Activated CD8-positive, alpha-beta T cell treated with anti-CD3 and anti-CD28 coated beads for 36 hours (primary cell): ENCODE results near the gene ALPK3. TPM values are rescaled to one million over a fixed set of nuclear protein-coding genes. Genes with fewer than 3 reads are reported as not detected.

ENCODE experiments used
- ATAC-seq: fragments of 200-7000 bp; cut with Tn5 transposase; one replicate; pipeline ENCODE4 v1.10.0; 2021; ENCODE audit warnings: mild to moderate bottlenecking, moderate library complexity
- CTCF ChIA-PET: fragments of 350-600 bp; sonication (Branson Sonifier 250); formaldehyde crosslinking; loops from one replicate; lab custom pipeline; 2021; ENCODE audit warnings: antibody characterized with exemption; lab: Charles Lee
- POLR2A ChIA-PET: fragments of 350-600 bp; sonication (Branson Sonifier 250); formaldehyde crosslinking; loops from one replicate; lab custom pipeline; 2021; ENCODE audit warnings: antibody characterized with exemption; lab: Charles Lee
- DNase-seq: peaks from one replicate; pipeline ENCODE4 v3.0.0-alpha.2; 2020
- H3K27ac Mint-ChIP-seq: one replicate; pipeline ENCODE4 v1.8.0; 2021; ENCODE audit warnings: mild to moderate bottlenecking, mixed read lengths
- H3K27me3 Mint-ChIP-seq: one replicate; pipeline ENCODE4 v1.8.0; 2021; ENCODE audit warnings: mixed read lengths
- H3K36me3 Mint-ChIP-seq: one replicate; pipeline ENCODE4 v1.8.0; 2021; ENCODE audit warnings: low read depth, mixed read lengths
- H3K4me1 Mint-ChIP-seq: one replicate; pipeline ENCODE4 v1.8.0; 2021; ENCODE audit warnings: low read depth, mixed read lengths
- H3K4me3 Mint-ChIP-seq: one replicate; pipeline ENCODE4 v1.8.0; 2021; ENCODE audit warnings: mild to moderate bottlenecking, moderate library complexity, mixed read lengths
- H3K9me3 Mint-ChIP-seq: one replicate; pipeline ENCODE4 v1.8.0; 2021; ENCODE audit warnings: mixed read lengths
- intact Hi-C: fragments of 100-400 bp; cut with micrococcal nuclease; formaldehyde crosslinking; loops from one replicate; pipeline ENCODE4 v1.10.0; 2022
- total RNA-seq, 2 experiments: library from RNA; stranded (reverse); gene quantifications; one replicate each; pipeline ENCODE4 v1.2.3, GENCODE V29; 2021
- TF ChIP-seq, protein P1 (sequence below): fragments of 200-600 bp; IDR thresholded peaks from one replicate; pipeline ENCODE4 v1.8.0; 2022; ENCODE audit warnings: antibody characterized with exemption, mild to moderate bottlenecking

The ALPK3 gene
- total RNA-seq, 2 experiments from 2014 or later = 0.04 to 0.16 TPM

GRCh38 chr15:84909029-84909428, 91.9 kb downstream of the ALPK3 start:
- ChIA-PET CTCF (interaction anchor here (2.9 kb wide), 1 partner anchor 19 kb away, joined by 13 read pairs; no protein-coding TSS in a partner anchor), POLR2A (no interaction called here)
- Mint-ChIP-seq H3K9me3 (no peaks in the 10 kb centered on the region), H3K4me1 (peaks cover 9% of the 10 kb centered on the region), H3K36me3 (no peaks in the 10 kb centered on the region), H3K27me3 (no peaks in the 10 kb centered on the region), H3K27ac (no peak overlapping the region), H3K4me3 (no peak overlapping the region)
- DNase-seq = no peak
- intact Hi-C loops = no loop called here
- TF ChIP-seq, protein P1, sequence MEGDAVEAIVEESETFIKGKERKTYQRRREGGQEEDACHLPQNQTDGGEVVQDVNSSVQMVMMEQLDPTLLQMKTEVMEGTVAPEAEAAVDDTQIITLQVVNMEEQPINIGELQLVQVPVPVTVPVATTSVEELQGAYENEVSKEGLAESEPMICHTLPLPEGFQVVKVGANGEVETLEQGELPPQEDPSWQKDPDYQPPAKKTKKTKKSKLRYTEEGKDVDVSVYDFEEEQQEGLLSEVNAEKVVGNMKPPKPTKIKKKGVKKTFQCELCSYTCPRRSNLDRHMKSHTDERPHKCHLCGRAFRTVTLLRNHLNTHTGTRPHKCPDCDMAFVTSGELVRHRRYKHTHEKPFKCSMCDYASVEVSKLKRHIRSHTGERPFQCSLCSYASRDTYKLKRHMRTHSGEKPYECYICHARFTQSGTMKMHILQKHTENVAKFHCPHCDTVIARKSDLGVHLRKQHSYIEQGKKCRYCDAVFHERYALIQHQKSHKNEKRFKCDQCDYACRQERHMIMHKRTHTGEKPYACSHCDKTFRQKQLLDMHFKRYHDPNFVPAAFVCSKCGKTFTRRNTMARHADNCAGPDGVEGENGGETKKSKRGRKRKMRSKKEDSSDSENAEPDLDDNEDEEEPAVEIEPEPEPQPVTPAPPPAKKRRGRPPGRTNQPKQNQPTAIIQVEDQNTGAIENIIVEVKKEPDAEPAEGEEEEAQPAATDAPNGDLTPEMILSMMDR = no peak
- ATAC-seq = no peak

- ATAC-seq (no peak), DNase-seq (no peak)
- CTCF ChIA-PET = no interaction called here
- H3K4me3 Mint-ChIP-seq = no peak overlapping the region
- peaks cover under 1% of the 10 kb centered on the region for H3K27me3 Mint-ChIP-seq
- peaks cover 13% of the 10 kb centered on the region for H3K4me1 Mint-ChIP-seq
- intact Hi-C loops = no loop called here
- H3K27ac Mint-ChIP-seq = no peak overlapping the region
- TF ChIP-seq, protein P1 = no peak
- peaks cover 1% of the 10 kb centered on the region for H3K36me3 Mint-ChIP-seq
- H3K9me3 Mint-ChIP-seq = no peaks in the 10 kb centered on the region
- POLR2A ChIA-PET = no interaction called here
Measured at GRCh38 chr15:84909782-84910181, 92.6 kb downstream of the ALPK3 start.

DNA sequence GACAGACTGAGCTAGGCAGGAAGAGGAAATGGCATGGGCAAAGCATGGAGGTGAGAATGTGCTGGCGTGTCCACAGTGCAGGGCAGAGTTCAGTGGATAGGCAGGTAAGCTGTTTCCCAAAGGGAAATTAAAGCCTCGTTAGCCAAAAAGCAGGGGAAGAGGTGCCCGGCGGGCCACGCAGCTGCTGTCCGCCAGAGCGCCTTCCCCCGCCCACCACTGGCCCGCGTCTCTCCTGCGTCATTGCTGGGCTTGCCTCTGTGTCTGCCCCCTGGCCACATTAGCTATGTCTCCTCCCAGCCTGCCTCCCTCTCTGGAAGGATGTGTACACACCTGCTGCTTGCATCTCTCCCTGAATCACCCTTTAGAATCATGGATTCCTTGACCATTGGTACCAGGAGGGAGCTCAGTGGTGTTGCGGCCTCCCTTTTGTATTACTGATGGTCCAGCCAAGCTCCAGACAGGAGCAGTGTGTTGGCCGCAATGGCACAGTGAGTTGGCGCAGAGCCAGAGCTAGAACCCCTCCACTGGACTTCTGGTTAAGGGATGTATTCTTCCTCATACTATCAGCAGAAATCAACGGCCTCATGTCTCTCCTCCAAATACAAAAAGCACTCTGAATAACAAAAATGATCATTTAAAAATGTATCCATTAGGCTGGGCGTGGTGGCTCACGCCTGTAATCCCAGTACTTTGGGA, 93.9 kb downstream of the ALPK3 start:
- TF ChIP-seq, protein P1 = no peak
- Mint-ChIP-seq H3K4me1 (peaks cover 23% of the 10 kb centered on the region), H3K36me3 (peaks cover 3% of the 10 kb centered on the region), H3K4me3 (no peak overlapping the region), H3K27ac (no peak overlapping the region), H3K9me3 (no peaks in the 10 kb centered on the region), H3K27me3 (peaks cover 6% of the 10 kb centered on the region)
- no peak for DNase-seq
- no peak for ATAC-seq
- POLR2A ChIA-PET = interaction anchor here (0.6 kb wide), 1 partner anchor 33 kb away, joined by 3 read pairs; no protein-coding TSS in a partner anchor
- intact Hi-C loops = no loop called here
- CTCF ChIA-PET = interaction anchor here (1.0 kb wide), 1 partner anchor 65 kb away, joined by 3 read pairs; no protein-coding TSS in a partner anchor

DNA sequence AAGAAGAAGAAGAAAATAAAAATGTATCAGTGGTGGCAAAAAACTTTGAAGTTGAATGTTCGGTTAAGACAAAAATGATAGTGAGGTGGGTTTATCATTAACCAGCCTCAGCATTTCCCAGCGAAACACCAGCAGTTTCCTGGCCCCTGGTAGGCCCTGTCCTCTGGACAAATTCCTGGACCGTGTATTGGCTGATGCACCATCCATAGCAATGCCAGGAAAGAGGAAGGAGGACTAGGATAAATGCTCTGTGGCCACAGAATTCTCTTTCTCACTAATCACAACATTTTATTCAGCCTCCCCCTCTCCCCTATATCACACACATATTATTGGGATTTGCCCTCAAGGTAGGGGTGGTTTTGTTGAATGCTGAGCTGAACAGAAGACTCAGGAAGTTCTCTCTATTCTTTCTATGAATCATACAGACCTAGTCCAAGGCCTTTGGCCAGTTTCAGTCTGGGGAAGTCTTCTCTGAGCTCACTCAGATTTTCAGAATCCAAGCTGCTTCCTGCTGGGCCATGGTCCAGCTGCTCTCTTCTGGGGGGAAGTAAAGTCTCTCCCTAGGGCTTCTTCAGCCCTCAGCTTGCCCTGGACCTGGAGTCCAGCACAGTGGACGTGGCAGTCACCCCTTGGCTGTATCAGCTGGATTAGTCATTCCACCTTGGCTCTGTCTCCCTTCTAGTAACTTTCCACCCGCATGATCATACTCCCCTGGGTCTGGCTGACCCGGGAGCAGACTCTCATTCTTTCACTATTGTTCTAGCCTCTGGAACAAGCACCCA, 94.9 kb downstream of the ALPK3 start:
- TF ChIP-seq, protein P1 = no peak
- Mint-ChIP-seq H3K9me3 (no peaks in the 10 kb centered on the region), H3K27ac (peak overlapping the region; percentile 6), H3K4me3 (no peak overlapping the region), H3K36me3 (peaks cover 3% of the 10 kb centered on the region), H3K27me3 (peaks cover 6% of the 10 kb centered on the region), H3K4me1 (peaks cover 23% of the 10 kb centered on the region)
- ATAC-seq = no peak
- POLR2A ChIA-PET = no interaction called here
- DNase-seq = no peak
- intact Hi-C loops = no loop called here
- CTCF ChIA-PET = interaction anchor here (1.3 kb wide), 1 partner anchor 313 kb away, joined by 3 read pairs; no protein-coding TSS in a partner anchor

- Mint-ChIP-seq H3K9me3 (no peaks in the 10 kb centered on the region), H3K27me3 (peaks cover 6% of the 10 kb centered on the region), H3K36me3 (peaks cover 3% of the 10 kb centered on the region), H3K4me3 (no peak overlapping the region), H3K4me1 (peaks cover 23% of the 10 kb centered on the region), H3K27ac (peak overlapping the region; percentile 9)
- intact Hi-C loops = no loop called here
- no peak for ATAC-seq
- POLR2A ChIA-PET = interaction anchor here (0.8 kb wide), 1 partner anchor 21 kb away, joined by 3 read pairs; no protein-coding TSS in a partner anchor
- TF ChIP-seq, protein P1 = no peak
- DNase-seq = no peak
- CTCF ChIA-PET = no interaction called here
Measured at GRCh38 chr15:84913360-84913723, 96.2 kb downstream of the ALPK3 start.
